K562 (cell line): ENCODE measurements around the gene ZDHHC16. TPM values are rescaled to one million over a fixed set of nuclear protein-coding genes. Genes with fewer than 3 reads are reported as not detected.

Experiments used
- ATAC-seq: fragments of 200-7000 bp; cut with Tn5 transposase; 3 replicates; pipeline ENCODE4 v1.9.1; 2020; ENCODE audit warnings: moderate library complexity
- BruUV-seq: library from RNA; stranded (reverse); fragments of 400-500 nt; replicated peaks from 2 replicates; lab custom pipeline; 2021; lab: Mats Ljungman, UMichigan
- CTCF ChIA-PET: fragments of 300-600 bp; formaldehyde crosslinking; extraction: SDS; loops from one replicate; lab custom pipeline; 2021; ENCODE audit warnings: low intra/inter-chr PET ratio; lab: Yijun Ruan, JAX
- POLR2A ChIA-PET: fragments of 300-600, 350-650 bp; sonication (Branson Sonifier 250); formaldehyde crosslinking; extraction: SDS; loops from one replicate; lab custom pipeline; 2021; ENCODE audit warnings: antibody characterized with exemption, inconsistent platforms; lab: Yijun Ruan, JAX
- DNase-seq, 4 experiments: peaks; one replicate each; pipeline versions ENCODE4 v3.0.0 to v3.0.0-alpha.2; 2011 to 2018; ENCODE audit warnings: low spot score in 3 of 4, mixed read lengths in 3 of 4; ENCODE audit errors: extremely low read depth in 1 of 4
- FAIRE-seq: peaks from 2 replicates; lab custom pipeline; 2011; peaks lifted over from hg19 to GRCh38; lab: Jason Lieb, UNC
- H2AFZ ChIP-seq: 2 replicates; pipeline ENCODE4 v1.6.0; 2011; ENCODE audit warnings: low read depth, low read length, control low read depth, inconsistent platforms
- H3K27ac ChIP-seq: fragments of 200-600 bp; 3 replicates; pipeline ENCODE4 v1.8.0; 2011; ENCODE audit warnings: low read depth, mild to moderate bottlenecking, control low read depth, inconsistent platforms, low read length, moderate library complexity, mixed read lengths; ENCODE audit errors: extremely low read depth
- H3K27me3 ChIP-seq, 2 experiments: fragments of 300-600 bp in 1 of 2; 2 replicates in 1 of 2; 3 replicates in 1 of 2; pipeline versions ENCODE4 v1.6.0 to v1.8.0; 2011; ENCODE audit warnings: inconsistent platforms in 2 of 2, low read length in 2 of 2, mild to moderate bottlenecking in 1 of 2, mixed read lengths in 1 of 2, moderate library complexity in 1 of 2; ENCODE audit not compliant: control insufficient read depth in 2 of 2, insufficient read depth in 2 of 2
- H3K36me3 ChIP-seq: fragments of 300-600 bp; 3 replicates; pipeline ENCODE4 v1.8.0; 2011; ENCODE audit warnings: mild to moderate bottlenecking, low read length, inconsistent platforms; ENCODE audit not compliant: control insufficient read depth, insufficient read depth
- H3K4me1 ChIP-seq, 2 experiments: fragments of 200-600 bp in 1 of 2; replicated peaks in 1 of 2; 2 replicates in 1 of 2; 3 replicates in 1 of 2; pipeline versions ENCODE4 v1.5.1 to v1.8.0; 2011; ENCODE audit warnings: inconsistent platforms in 2 of 2, low read length in 2 of 2, mild to moderate bottlenecking in 1 of 2, mixed read lengths in 1 of 2, moderate library complexity in 1 of 2; ENCODE audit not compliant: control insufficient read depth in 2 of 2, insufficient read depth in 2 of 2
- H3K4me2 ChIP-seq: 2 replicates; pipeline ENCODE4 v1.6.1; 2011; ENCODE audit warnings: low read length, control low read depth, inconsistent platforms, mixed read lengths; ENCODE audit not compliant: insufficient read depth
- H3K4me3 ChIP-seq: fragments of 200-600 bp; sonication (generic), shearing (Covaris generic); 2 replicates; pipeline ENCODE4 v1.5.1; 2016; ENCODE audit warnings: control low read depth, inconsistent platforms
- H3K79me2 ChIP-seq: fragments of 200-600 bp; 3 replicates; pipeline ENCODE4 v1.8.0; 2011; ENCODE audit warnings: low read length, inconsistent platforms; ENCODE audit not compliant: control insufficient read depth, insufficient read depth
- H3K9ac ChIP-seq, 2 experiments: 2 replicates each; pipeline versions ENCODE4 v1.6.0 to v1.6.1; 2011; ENCODE audit warnings: low read depth in 2 of 2, low read length in 2 of 2, control low read depth in 1 of 2, inconsistent platforms in 1 of 2, mild to moderate bottlenecking in 1 of 2, mixed read lengths in 1 of 2; ENCODE audit not compliant: insufficient read depth in 1 of 2
- H3K9me1 ChIP-seq: one replicate; pipeline ENCODE4 v1.6.0; 2011; ENCODE audit warnings: inconsistent platforms, mild to moderate bottlenecking, low read length, moderate library complexity; ENCODE audit not compliant: control insufficient read depth, insufficient read depth
- H3K9me3 ChIP-seq: replicated peaks from 2 replicates; pipeline ENCODE4 v1.5.1; 2011; ENCODE audit warnings: low read depth, low read length, inconsistent platforms; ENCODE audit not compliant: control insufficient read depth, insufficient read depth
- H4K20me1 ChIP-seq: replicated peaks from 2 replicates; pipeline ENCODE4 v1.6.1; 2011; ENCODE audit warnings: low read length, inconsistent platforms, mixed read lengths; ENCODE audit not compliant: control insufficient read depth, insufficient read depth
- RBM25 ChIP-seq: fragments of 200-400 bp; formaldehyde crosslinking; IDR thresholded peaks from 2 replicates; pipeline ENCODE4 v1.6.1; 2018; ENCODE audit warnings: low read length, low read depth, moderate library complexity; ENCODE audit not compliant: severe bottlenecking
- RERE ChIP-seq: sonication (generic); formaldehyde crosslinking; IDR thresholded peaks from 2 replicates; pipeline ENCODE4 v1.8.0; 2023; ENCODE audit warnings: missing genetic modification reagents, mild to moderate bottlenecking, borderline replicate concordance
- RFX7 ChIP-seq: fragments of 250-450 bp; sonication (Bioruptor Pico); IDR thresholded peaks from 2 replicates; pipeline ENCODE4 v1.5.1; 2021; ENCODE audit warnings: mild to moderate bottlenecking
- in situ Hi-C: fragments of 300-500 bp; cut with MboI; formaldehyde crosslinking; loops from 4 replicates; pipeline ENCODE4 v1.15.0; 2018; ENCODE audit warnings: inconsistent platforms, mixed read lengths
- intact Hi-C: fragments of 100-400 bp; cut with micrococcal nuclease; formaldehyde crosslinking; loops from 2 replicates; pipeline ENCODE4 v1.14.2; 2022
- polyA plus RNA-seq, 8 experiments: library from polyadenylated mRNA; depleted of rRNA in 4 of 8; stranded (reverse) in 5 of 8; unstranded in 3 of 8; fragments of >200 nt; fragmentation: Nextera tagmentation in 2 of 8; fragmentation: Illumina TruSeq in 1 of 8; extraction: Ambion mirVana in 2 of 8; extraction: Trizol in 1 of 8; gene quantifications; 2 replicates each; pipeline versions ENCODE4 v1.2.1 to v1.2.3, GENCODE V29; 2011 to 2014; ENCODE audit warnings: inconsistent platforms in 1 of 8, missing spikeins in 1 of 8
- total RNA-seq, 7 experiments: library from RNA; depleted of rRNA in 6 of 7; stranded (reverse); fragments of >200 nt in 6 of 7; fragmentation: Illumina TruSeq in 2 of 7; extraction: Trizol in 2 of 7; gene quantifications; 2 replicates each; pipeline versions ENCODE4 v1.2.1 to v1.2.3, GENCODE V29; 2011 to 2021; ENCODE audit warnings: low replicate concordance in 1 of 7

ZDHHC16 gene
- total and polyA plus RNA-seq, 9 of the 15 experiments (the other 6 are each of a cell fraction or from before 2014, with no cell fraction given), result 12.5 to 33.8 (median 21.3) TPM

- TF ChIP-seq RERE (CRISPR knock-in tag), result no peak
These were observed 44.5 kb upstream of the ZDHHC16 start (continued) for GRCh38 chr10:97401455-97401919.

GRCh38 chr10:97404044-97404443 lies 41.9 kb upstream of the ZDHHC16 start:
- no peaks in the 10 kb centered on the region for H3K27me3 ChIP-seq
- H3K36me3 ChIP-seq, result no peaks in the 10 kb centered on the region; the same call in 2 of the 3 replicates
- no TSS peak for BruUV-seq
- no peaks in the 10 kb centered on the region for H3K9me1 ChIP-seq
- TF ChIP-seq RBM25, result peak; percentile 16
- no peak for TF ChIP-seq RFX7 (CRISPR knock-in tag)
- POLR2A ChIA-PET, result no interaction called here
- no peak overlapping the region for H3K4me2 ChIP-seq
- H3K9ac ChIP-seq, result no peak overlapping the region
- DNase-seq, result no peak
- intact Hi-C loops (no loop called here), in situ Hi-C loops (no loop called here)
- no peak overlapping the region for H2AFZ ChIP-seq
- no peaks in the 10 kb centered on the region for H3K9me3 ChIP-seq
- no peak overlapping the region for H3K4me3 ChIP-seq
- H4K20me1 ChIP-seq, result no peaks in the 10 kb centered on the region
- H3K4me1 ChIP-seq, result peaks cover 13 to 18% of the 10 kb centered on the region in 2 experiments; a peak in 3 of 5 replicates
- no peak for FAIRE-seq
- H3K27ac ChIP-seq, result no peak overlapping the region
- peaks cover 23% of the 10 kb centered on the region for H3K79me2 ChIP-seq
- CTCF ChIA-PET, result no interaction called here
- no peak for ATAC-seq
